Activated T-helper 2 cell treated with anti-CD3 and anti-CD28 coated beads, Interferon-gamma antibody, Interleukin-2, Interleukin-4, amounts not matched to agents 10 μg/mL and 5 μg/mL and 100 μg/mL, durations not matched to agents 14 hours and 24 hours and 36 hours (primary cell): Measurements from ENCODE around the gene WDR12. TPM values are rescaled to one million over a fixed set of nuclear protein-coding genes. Genes with fewer than 3 reads are reported as not detected.
"Not testable (repeated sequence)": the region's sequence is repeated elsewhere in the genome, so short reads cannot be mapped to it uniquely, and the experiment has no call there.

Source experiments
- DNase-seq: peaks from one replicate; pipeline ENCODE4 v3.0.0; 2021; ENCODE audit warnings: low spot score
- H3K27ac Mint-ChIP-seq: one replicate; pipeline ENCODE4 v1.8.0; 2021; ENCODE audit warnings: mixed read lengths
- H3K27me3 Mint-ChIP-seq: one replicate; pipeline ENCODE4 v1.8.0; 2021; ENCODE audit warnings: low read depth, mixed read lengths
- H3K36me3 Mint-ChIP-seq: one replicate; pipeline ENCODE4 v1.8.0; 2021; ENCODE audit warnings: low read depth, mixed read lengths
- H3K4me1 Mint-ChIP-seq: one replicate; pipeline ENCODE4 v1.8.0; 2021; ENCODE audit warnings: low read depth, mixed read lengths
- H3K4me3 Mint-ChIP-seq: one replicate; pipeline ENCODE4 v1.8.0; 2021; ENCODE audit warnings: low read depth, mild to moderate bottlenecking, moderate library complexity, mixed read lengths
- H3K9me3 Mint-ChIP-seq: one replicate; pipeline ENCODE4 v1.8.0; 2021; ENCODE audit warnings: mixed read lengths
- intact Hi-C: fragments of 100-400 bp; cut with micrococcal nuclease; formaldehyde crosslinking; loops from one replicate; pipeline ENCODE4 v1.15.1; 2023
- total RNA-seq: library from RNA; stranded (reverse); gene quantifications from 2 replicates; pipeline ENCODE4 v1.2.3, GENCODE V29; 2022

The WDR12 gene
- total RNA-seq, 1 donor from 2014 or later: 139 TPM

DNA sequence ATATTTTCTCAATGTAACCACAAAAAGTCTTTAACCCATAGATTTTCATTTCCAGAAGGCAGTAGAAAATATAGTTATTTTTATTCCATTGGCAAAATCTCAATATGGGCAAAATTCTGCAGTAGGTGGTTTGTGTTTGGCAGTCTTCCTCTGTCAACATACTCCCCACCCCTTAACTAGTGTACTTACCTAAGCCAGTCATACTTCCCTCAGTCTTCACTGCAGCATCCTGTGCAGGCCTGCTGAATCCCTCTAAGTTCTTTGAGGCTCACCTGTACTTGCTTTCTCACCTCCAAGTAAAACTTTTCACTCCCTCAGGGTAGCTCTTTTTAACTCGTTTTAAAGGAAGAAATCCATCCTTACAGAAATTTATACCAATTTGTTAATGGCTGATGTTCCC lies 7.4 kb upstream of the WDR12 start:
- Mint-ChIP-seq H3K4me1 (peaks cover 1% of the 10 kb centered on the region), H3K4me3 (no peak overlapping the region), H3K36me3 (peaks cover 12% of the 10 kb centered on the region), H3K9me3 (no peaks in the 10 kb centered on the region), H3K27me3 (no peaks in the 10 kb centered on the region), H3K27ac (no peak overlapping the region)
- intact Hi-C loops: no loop called here
- no peak for DNase-seq

DNA sequence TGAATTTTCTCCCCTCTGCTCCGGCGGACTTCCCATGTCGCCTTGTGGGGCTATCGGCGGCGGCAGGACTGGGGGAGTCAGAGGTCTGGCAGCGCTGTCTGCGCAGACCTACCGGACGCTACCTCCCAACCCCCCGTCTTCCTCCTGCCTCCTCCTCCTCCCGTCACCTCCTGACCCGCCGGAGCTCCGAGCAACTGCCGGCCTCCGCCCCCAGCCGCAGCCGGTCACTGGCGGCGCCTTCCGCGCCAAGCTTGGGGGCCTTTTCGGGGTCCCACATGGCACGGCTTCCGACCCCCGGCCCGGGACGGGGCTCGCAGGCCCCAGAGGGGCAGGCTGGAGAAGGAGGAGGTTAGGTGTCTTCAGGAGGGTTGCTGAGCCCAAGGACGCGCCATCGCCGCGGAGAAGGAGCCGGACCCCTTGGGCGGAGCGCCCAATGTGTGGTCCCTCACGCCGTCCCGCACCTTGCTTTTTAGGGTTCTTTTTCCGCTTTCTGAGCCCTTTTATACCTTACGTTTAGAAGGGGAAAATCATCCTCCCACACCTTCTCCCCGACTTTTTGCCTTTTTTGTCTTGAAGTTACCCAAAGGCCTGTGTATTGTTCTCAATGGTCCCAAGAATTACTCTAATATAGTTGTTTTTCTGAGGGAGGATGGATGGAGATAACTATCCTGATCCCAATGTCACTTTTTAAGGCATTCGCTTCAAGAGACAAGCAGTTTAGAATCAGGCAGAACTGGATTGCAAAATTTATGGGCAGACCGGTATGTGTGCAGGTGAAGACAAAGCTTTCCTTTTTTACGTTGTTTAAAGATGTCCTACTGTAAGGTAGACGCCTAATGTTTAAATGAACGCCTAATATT lies 1.1 kb upstream of the WDR12 start:
- H3K9me3 Mint-ChIP-seq, H3K27me3 Mint-ChIP-seq, DNase-seq: not testable (repeated sequence)
- peak overlapping the region; percentile 95 for H3K4me3 Mint-ChIP-seq
- intact Hi-C loops: loop anchor here (5.0 kb wide), 1 partner anchor 645 kb away; the partner anchor contains the start of gene NOP58
- H3K36me3 Mint-ChIP-seq: peaks cover 21% of the 10 kb centered on the region
- peak overlapping the region; percentile 98 for H3K27ac Mint-ChIP-seq
- peaks cover 26% of the 10 kb centered on the region for H3K4me1 Mint-ChIP-seq

DNA sequence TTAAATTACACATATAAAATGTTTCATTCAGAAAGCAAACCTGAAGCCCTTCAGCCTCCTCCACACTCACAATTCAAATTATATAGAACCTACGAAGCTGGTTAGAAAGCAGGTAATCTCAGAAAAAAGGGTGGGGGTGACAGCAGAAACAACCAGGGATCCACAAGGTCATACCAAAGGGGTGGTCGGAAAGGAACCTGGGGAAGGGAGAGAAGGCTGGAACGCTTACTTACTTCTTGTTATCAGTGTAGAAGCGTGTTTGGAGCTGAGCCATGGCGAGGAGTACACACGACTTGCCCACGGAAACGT lies 316 bp downstream of the WDR12 start:
- H3K27ac Mint-ChIP-seq: peak overlapping the region; percentile 98
- no peaks in the 10 kb centered on the region for H3K27me3 Mint-ChIP-seq
- DNase-seq: no peak
- no peaks in the 10 kb centered on the region for H3K9me3 Mint-ChIP-seq
- intact Hi-C loops: loop anchor here (1.0 to 5.0 kb wide), 5 partner anchors 38 to 644 kb away; partner anchors contain the start of genes FAM117B, NBEAL1 and NOP58
- peak overlapping the region; percentile 95 for H3K4me3 Mint-ChIP-seq
- peaks cover 29% of the 10 kb centered on the region for H3K36me3 Mint-ChIP-seq
- H3K4me1 Mint-ChIP-seq: peaks cover 27% of the 10 kb centered on the region

DNA sequence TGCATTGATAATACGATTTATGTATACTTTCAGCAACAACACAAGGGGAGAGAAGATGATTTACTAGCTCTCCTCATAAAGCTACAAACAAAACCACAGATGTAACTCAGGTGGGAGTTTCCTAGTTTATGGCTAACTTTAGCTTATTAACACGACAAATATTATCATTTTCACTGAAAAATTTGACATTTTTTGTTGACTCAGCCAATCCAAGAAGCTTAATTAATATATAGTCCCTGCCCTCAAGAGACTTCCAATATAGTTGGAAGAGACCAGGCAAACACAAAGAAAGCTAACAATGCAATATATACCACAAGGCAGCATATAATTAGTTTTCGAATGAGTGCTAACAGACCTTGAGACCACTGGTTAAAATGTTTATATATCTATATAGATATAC lies 775 bp downstream of the WDR12 start:
- Mint-ChIP-seq H3K9me3 (peaks cover 1% of the 10 kb centered on the region), H3K27me3 (no peaks in the 10 kb centered on the region), H3K4me1 (peaks cover 28% of the 10 kb centered on the region), H3K27ac (no peak overlapping the region), H3K4me3 (peak overlapping the region; percentile 95), H3K36me3 (peaks cover 34% of the 10 kb centered on the region)
- intact Hi-C loops: loop anchor here (1.0 to 5.0 kb wide), 5 partner anchors 38 to 643 kb away; partner anchors contain the start of genes FAM117B, NBEAL1 and NOP58
- no peak for DNase-seq

DNA sequence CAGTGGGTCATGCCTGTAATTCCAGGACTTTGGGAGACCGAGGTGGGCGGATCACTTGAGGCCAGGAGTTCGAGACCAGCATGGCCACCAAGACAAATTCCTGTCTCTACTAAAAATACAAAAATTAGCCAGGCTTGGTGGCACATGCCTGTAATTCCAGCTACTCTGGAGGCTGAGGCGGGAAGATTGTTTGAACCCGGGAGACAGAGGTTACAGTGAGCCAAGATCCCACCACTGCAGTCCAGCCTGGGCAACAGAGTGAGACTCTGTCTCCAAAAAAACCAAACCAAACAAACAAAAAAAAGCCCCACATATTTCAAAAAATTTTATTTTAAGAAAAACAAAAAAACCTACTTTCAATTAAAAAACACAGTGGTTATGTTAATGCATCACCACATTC lies 1.2 kb downstream of the WDR12 start:
- H3K36me3 Mint-ChIP-seq: peaks cover 38% of the 10 kb centered on the region
- H3K9me3 Mint-ChIP-seq, DNase-seq, H3K27me3 Mint-ChIP-seq, H3K27ac Mint-ChIP-seq: not testable (repeated sequence)
- intact Hi-C loops: loop anchor here (2.0 to 5.0 kb wide), 3 partner anchors 37 to 643 kb away; partner anchors contain the start of genes FAM117B and NOP58
- H3K4me3 Mint-ChIP-seq: peak overlapping the region; percentile 95
- peaks cover 28% of the 10 kb centered on the region for H3K4me1 Mint-ChIP-seq

DNA sequence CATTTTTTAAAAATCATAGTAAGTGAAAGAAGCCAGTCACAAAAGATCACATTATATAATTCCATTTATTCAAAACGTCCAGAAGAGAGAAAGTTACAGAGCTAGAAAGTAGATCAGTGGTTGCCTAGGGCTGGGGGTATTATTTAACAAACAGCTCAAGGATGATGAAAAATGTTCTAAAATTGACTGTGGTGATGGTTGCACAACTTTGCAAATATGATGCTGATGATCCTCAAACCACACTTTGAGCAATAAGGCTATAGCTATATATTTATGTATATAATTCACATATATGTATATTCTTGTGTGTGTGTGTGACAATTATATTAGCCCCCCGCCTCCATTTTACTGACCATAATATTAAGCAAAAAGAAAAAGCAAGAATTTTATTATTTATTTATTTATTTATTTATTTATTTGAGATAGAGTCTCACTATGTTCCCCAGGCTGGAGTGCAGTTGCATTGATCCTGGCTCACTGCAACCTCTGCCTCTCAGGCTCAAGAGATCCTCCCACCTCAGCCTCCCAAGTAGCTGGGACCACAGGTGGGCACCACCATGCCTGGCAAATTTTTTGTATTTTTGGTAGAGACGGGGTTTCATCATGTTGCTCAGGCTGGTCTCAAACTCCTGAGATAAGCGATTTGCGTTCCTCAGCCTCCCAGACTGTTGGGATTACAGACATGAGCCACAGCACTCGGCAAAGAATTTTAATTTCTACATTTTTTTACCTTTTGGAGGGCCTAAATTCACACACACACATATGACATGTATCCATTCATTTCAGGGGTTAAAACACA lies 1.9 kb downstream of the WDR12 start:
- H3K9me3 Mint-ChIP-seq: peaks cover 8% of the 10 kb centered on the region
- intact Hi-C loops: loop anchor here (2.0 to 5.0 kb wide), 3 partner anchors 37 to 642 kb away; partner anchors contain the start of genes FAM117B and NOP58
- peak overlapping the region; percentile 95 for H3K4me3 Mint-ChIP-seq
- no peak overlapping the region for H3K27ac Mint-ChIP-seq
- H3K36me3 Mint-ChIP-seq: peaks cover 43% of the 10 kb centered on the region
- peaks cover 28% of the 10 kb centered on the region for H3K4me1 Mint-ChIP-seq
- DNase-seq: no peak
- no peaks in the 10 kb centered on the region for H3K27me3 Mint-ChIP-seq

DNA sequence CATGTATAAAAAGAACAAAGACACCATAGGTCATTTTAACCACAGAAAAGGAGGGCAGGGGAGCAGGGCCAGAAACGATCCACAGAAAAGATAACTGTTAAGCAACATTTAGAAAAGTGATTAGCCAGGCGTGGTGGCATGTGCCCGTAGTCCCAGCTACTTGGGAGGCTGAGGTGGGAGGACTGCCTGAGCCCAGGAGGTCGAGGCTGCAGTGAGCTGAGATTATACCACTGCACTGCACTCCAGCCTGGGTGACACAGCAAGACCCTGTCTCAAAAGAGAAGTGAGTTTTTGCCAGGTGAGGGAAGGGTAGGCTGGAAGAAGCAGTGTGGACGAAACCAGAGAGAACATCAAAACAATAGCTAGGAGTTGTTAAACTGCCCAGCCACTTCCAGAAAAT lies 3.3 kb downstream of the WDR12 start:
- Mint-ChIP-seq H3K27ac (no peak overlapping the region), H3K4me1 (peaks cover 27% of the 10 kb centered on the region), H3K27me3 (no peaks in the 10 kb centered on the region), H3K36me3 (peaks cover 54% of the 10 kb centered on the region), H3K9me3 (peaks cover 13% of the 10 kb centered on the region), H3K4me3 (no peak overlapping the region)
- intact Hi-C loops: no loop called here
- no peak for DNase-seq

DNA sequence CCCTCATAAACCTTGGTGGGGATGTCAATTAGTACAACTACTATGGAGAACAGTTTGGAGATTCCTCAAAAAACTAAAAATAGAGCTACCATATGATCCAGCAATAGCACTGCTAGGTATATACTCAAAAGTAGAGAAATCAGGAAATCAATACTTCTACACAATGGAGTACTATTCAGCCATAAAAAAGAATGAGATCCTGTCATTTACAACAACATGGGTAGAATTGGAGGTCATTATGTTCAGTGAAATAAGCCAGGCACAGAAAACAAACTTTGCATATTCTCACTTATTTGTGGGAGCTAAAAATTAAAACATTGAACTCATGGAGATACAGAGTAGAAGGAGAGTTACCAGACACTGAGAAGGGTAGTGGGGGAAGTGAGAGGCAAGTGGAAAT lies 6.0 kb downstream of the WDR12 start:
- peaks cover 24% of the 10 kb centered on the region for H3K4me1 Mint-ChIP-seq
- H3K4me3 Mint-ChIP-seq, intact Hi-C loops, H3K27me3 Mint-ChIP-seq, H3K27ac Mint-ChIP-seq, DNase-seq: not testable (repeated sequence)
- peaks cover 72% of the 10 kb centered on the region for H3K36me3 Mint-ChIP-seq
- peaks cover 13% of the 10 kb centered on the region for H3K9me3 Mint-ChIP-seq

DNA sequence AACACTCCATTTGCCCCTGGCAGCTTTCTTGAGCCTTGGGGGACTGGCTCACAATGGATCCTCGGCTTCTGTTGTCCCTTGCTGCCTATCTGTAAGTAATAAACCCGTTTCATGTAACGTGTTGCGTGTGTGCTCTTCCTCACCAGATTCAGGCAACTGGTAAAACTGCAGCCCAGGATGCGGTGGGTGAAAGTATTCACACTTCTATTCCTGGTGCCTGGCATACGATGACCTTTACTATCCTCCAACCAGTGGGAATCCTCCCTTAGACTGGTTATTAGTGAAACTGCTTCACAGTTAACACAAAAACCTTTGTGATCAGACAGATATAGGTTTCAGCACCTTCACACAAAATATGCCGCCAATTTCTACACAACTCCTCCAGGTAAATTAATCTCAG lies 26.3 kb downstream of the WDR12 start:
- no peak for DNase-seq
- intact Hi-C loops: no loop called here
- Mint-ChIP-seq H3K4me3 (no peak overlapping the region), H3K27me3 (no peaks in the 10 kb centered on the region), H3K36me3 (peaks cover 39% of the 10 kb centered on the region), H3K4me1 (peaks cover 2% of the 10 kb centered on the region), H3K27ac (no peak overlapping the region), H3K9me3 (no peaks in the 10 kb centered on the region)

DNA sequence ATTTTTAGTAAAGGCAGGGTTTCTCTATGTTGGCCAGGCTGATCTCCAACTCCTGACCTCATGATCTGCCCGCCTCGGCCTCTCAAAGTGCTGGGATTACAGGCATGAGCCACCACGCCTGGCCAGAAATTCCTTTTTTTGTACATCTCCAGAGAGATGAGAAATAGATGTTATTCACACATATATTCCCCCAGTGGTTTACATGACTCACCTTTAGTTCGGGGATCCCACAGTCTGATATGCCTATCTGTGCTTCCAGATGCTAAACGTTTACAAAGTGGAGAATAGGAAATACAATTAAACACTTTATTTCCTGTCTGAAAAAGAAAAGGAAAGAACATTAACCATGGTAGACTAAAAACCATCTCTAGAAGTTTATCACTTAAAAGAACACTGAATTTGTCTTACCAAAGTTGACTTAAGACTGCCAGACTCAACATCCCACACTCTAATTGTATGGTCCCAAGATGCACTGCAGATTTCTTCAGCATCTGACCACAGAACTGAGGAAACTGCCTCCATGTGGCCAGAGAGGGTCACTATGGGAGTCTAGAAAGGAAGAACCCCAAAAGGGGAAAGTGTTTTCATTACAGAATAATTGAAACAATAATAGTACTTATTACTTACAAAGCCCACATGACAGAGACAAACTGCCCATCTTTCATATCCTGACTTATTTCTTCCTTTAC lies 27.3 kb downstream of the WDR12 start:
- Mint-ChIP-seq H3K4me3 (no peak overlapping the region), H3K36me3 (peaks cover 39% of the 10 kb centered on the region), H3K4me1 (peaks cover 2% of the 10 kb centered on the region), H3K27ac (no peak overlapping the region), H3K27me3 (no peaks in the 10 kb centered on the region), H3K9me3 (no peaks in the 10 kb centered on the region)
- no peak for DNase-seq
- intact Hi-C loops: no loop called here

DNA sequence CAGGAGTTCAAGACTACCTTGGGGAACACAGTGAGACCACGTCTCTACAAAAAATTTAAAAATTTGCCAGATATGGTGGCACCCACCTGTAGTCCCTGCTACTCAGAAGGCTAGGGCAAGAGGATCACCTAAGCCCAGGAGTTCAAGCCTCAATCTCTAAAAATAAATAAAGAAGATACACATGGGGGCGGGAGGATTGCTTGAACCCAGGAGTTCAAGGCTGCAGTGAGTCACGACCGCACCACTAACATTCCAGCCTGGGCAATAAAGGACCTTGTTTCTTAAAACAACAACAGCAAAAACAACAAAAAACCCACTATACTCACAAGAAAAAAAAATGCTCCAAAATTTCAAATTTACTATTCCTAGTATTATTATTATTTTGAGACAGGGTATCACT lies 29.9 kb downstream of the WDR12 start:
- no peak for DNase-seq
- H3K27ac Mint-ChIP-seq: no peak overlapping the region
- H3K9me3 Mint-ChIP-seq: no peaks in the 10 kb centered on the region
- H3K36me3 Mint-ChIP-seq: peaks cover 32% of the 10 kb centered on the region
- no peak overlapping the region for H3K4me3 Mint-ChIP-seq
- no peaks in the 10 kb centered on the region for H3K27me3 Mint-ChIP-seq
- intact Hi-C loops: no loop called here
- H3K4me1 Mint-ChIP-seq: peaks cover 2% of the 10 kb centered on the region

DNA sequence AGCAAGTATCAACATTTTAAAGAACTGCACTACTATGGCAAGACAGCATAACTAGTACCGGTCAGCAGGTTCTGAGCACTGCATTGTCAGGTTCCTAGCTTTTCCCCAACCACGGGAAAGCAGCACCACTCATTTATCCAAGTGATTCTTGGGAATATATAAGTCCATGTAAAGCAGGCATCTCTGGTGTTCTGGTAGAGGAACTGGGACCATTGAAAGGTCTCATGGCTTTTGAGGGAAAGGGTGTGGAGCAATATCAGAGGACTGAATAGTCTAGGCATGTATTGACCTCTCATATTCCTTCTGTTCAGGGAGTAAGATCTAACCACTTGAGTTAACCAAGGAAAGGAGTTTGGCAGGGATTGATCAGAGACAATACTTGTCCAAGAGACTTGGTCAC lies 33.8 kb downstream of the WDR12 start:
- Mint-ChIP-seq H3K36me3 (peaks cover 8% of the 10 kb centered on the region), H3K27ac (no peak overlapping the region), H3K9me3 (no peaks in the 10 kb centered on the region), H3K27me3 (no peaks in the 10 kb centered on the region), H3K4me1 (no peaks in the 10 kb centered on the region), H3K4me3 (no peak overlapping the region)
- intact Hi-C loops: no loop called here
- no peak for DNase-seq
